ENCODE measurements around the gene MARK4. TPM values are rescaled to one million over a fixed set of nuclear protein-coding genes. Genes with fewer than 3 reads are reported as not detected.

MARK4 gene
- total and polyA plus RNA-seq, 10 donors, result 6.5 to 45.8 (median 26.3) TPM

DNA sequence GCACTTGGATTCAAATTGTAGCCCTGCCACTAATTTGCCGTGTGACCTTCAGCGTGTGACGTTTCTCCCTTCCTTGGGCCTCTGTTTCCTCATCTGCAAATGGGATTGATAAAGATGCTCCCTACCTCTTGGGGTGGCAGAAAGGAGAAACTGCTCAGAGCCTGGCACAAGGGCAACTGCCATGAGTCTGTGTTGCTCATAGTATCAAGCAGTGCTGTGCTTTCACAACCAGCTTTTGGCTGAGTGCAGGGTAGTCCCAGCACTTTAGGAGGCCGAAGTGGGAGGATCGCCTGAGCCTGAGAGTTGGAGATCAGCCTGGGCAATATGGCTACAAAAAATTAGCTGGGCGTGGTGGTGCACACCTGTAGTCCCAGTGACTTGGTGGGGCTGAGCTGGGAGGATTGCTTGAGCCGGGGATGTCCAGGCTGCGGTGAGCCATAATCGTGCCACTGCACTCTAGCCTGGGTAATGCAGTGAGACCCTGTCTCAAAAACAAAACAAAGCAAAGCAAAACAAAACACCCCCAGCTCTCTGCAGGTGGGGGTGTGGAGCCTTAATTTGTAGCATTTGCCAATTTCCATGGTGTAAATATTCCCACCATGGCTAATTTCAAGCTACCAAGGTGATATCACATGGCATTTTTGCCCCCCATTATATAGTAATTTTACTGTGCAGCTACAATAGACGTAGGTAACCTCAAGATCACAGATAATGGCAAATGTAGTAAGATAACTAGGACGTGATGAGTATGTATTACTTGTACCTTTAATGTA lies 1.6 kb upstream of the MARK4 start:
- intact Hi-C loops (cut with DNase I; ENCODE audit: low total_unique reads), result no loop called here

DNA sequence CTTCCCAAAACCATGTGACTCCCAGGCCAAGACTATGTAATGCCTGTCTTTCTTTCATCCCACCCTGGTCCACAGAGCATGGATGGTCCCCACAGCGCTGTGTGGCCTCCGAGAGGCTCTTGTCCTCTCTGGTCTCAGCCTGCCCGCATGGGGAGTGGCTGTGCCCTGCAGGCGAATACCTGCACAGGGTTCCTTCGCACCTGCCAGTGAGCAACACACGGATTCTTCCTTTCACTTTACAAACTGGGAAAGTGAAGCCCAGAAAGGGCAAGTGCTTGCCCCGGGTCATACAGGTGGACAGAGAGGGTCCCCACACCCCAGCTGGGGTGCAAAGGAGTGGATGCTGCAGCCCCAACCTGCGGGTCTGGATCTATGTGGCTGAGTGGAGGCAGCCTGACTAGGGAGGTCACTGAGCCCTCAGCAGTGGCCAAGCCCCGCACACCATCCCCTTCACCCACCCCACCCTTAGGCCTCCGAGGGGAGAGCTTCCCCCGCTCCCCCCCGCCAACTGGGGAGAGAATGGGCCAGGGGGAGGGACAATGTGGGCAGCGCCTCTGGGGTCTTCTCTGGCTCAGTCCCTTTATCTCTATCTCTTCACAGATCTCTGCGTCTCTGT lies 747 bp upstream of the MARK4 start:
- H3K36me3 ChIP-seq, result no peaks in the 10 kb centered on the region
- peak overlapping the region in 7 of 8 donors; percentile 39 to 94 (median 79) for H3K4me3 ChIP-seq
- H3K27me3 ChIP-seq (replicated peaks in 1 of 7), result no peaks in the 10 kb centered on the region
- peak; percentile 73 for DNase-seq
- peaks cover 21 to 82% (median 58%) of the 10 kb centered on the region in 6 donors for H3K4me1 ChIP-seq
- intact Hi-C loops (cut with DNase I; ENCODE audit: low total_unique reads), result no loop called here
- TF ChIP-seq POLR2A (IDR thresholded peaks at IDR 0.05) (no peak), POLR2AphosphoS5 (IDR thresholded peaks at IDR 0.05) (no peak)
- TF ChIP-seq, protein P1, sequence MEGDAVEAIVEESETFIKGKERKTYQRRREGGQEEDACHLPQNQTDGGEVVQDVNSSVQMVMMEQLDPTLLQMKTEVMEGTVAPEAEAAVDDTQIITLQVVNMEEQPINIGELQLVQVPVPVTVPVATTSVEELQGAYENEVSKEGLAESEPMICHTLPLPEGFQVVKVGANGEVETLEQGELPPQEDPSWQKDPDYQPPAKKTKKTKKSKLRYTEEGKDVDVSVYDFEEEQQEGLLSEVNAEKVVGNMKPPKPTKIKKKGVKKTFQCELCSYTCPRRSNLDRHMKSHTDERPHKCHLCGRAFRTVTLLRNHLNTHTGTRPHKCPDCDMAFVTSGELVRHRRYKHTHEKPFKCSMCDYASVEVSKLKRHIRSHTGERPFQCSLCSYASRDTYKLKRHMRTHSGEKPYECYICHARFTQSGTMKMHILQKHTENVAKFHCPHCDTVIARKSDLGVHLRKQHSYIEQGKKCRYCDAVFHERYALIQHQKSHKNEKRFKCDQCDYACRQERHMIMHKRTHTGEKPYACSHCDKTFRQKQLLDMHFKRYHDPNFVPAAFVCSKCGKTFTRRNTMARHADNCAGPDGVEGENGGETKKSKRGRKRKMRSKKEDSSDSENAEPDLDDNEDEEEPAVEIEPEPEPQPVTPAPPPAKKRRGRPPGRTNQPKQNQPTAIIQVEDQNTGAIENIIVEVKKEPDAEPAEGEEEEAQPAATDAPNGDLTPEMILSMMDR (IDR thresholded peaks at IDR 0.05 in 8 of 11, conservative IDR thresholded peaks at IDR 0.05 in 3 of 11), result no peak
- WGBS, 5 donors, result 59 to 70% (median 62%) methylated on average over 13 to 14 of the region's 14 CpGs
- H3K9me3 ChIP-seq, result no peaks in the 10 kb centered on the region
- H3K27ac ChIP-seq, result peak overlapping the region in 5 of 8 donors; percentile 59 to 88 (median 83)

More for the DNA sequence above, 1.6 kb upstream of the MARK4 start:
- Histone ChIP-seq H3K27me3 (replicated peaks in 1 of 7) (peaks cover 0 to under 1% (median 0%) of the 10 kb centered on the region in 7 donors), H3K4me1 (peaks cover 21 to 77% (median 59%) of the 10 kb centered on the region in 6 donors), H3K9me3 (no peaks in the 10 kb centered on the region), H3K27ac (no peak overlapping the region), H3K36me3 (no peaks in the 10 kb centered on the region), H3K4me3 (no peak overlapping the region)
- TF ChIP-seq, protein P1 (IDR thresholded peaks at IDR 0.05 in 8 of 11, conservative IDR thresholded peaks at IDR 0.05 in 3 of 11), result no peak
- TF ChIP-seq POLR2AphosphoS5 (IDR thresholded peaks at IDR 0.05), result no peak
- no peak for TF ChIP-seq POLR2A (IDR thresholded peaks at IDR 0.05)
- no peak for DNase-seq
- WGBS, 5 donors, result 62 to 67% (median 65%) methylated on average over 11 of the region's 11 CpGs

GRCh38 chr19:45251452-45252354 lies 632 bp downstream of the MARK4 start:
- Histone ChIP-seq H3K27ac (peak overlapping the region; percentile 35 to 88 (median 71)), H3K4me3 (peak overlapping the region; percentile 63 to 94 (median 76)), H3K9me3 (no peaks in the 10 kb centered on the region), H3K4me1 (peaks cover 18 to 82% (median 55%) of the 10 kb centered on the region in 6 donors), H3K27me3 (replicated peaks in 1 of 7) (no peaks in the 10 kb centered on the region), H3K36me3 (no peaks in the 10 kb centered on the region)
- intact Hi-C loops (cut with DNase I; ENCODE audit: low total_unique reads), result no loop called here
- DNase-seq, result peak; percentile 84
- TF ChIP-seq POLR2A (IDR thresholded peaks at IDR 0.05), result no peak
- TF ChIP-seq POLR2AphosphoS5 (IDR thresholded peaks at IDR 0.05), result no peak
- TF ChIP-seq, protein P1 (IDR thresholded peaks at IDR 0.05 in 8 of 11, conservative IDR thresholded peaks at IDR 0.05 in 3 of 11), result no peak
- 1 to 4% (median 1%) methylated on average over 30 to 57 of the region's 57 CpGs for WGBS, 5 donors

All from spleen (tissue), 11 donors.